ENCODE measurements around the gene CNTNAP2. TPM values are rescaled to one million over a fixed set of nuclear protein-coding genes. Genes with fewer than 3 reads are reported as not detected.
"Not testable (repeated sequence)": the region's sequence is repeated elsewhere in the genome, so short reads cannot be mapped to it uniquely, and the experiment has no call there.

Gene CNTNAP2
- total RNA-seq, 2 donors from 2014 or later, result not detected

DNA sequence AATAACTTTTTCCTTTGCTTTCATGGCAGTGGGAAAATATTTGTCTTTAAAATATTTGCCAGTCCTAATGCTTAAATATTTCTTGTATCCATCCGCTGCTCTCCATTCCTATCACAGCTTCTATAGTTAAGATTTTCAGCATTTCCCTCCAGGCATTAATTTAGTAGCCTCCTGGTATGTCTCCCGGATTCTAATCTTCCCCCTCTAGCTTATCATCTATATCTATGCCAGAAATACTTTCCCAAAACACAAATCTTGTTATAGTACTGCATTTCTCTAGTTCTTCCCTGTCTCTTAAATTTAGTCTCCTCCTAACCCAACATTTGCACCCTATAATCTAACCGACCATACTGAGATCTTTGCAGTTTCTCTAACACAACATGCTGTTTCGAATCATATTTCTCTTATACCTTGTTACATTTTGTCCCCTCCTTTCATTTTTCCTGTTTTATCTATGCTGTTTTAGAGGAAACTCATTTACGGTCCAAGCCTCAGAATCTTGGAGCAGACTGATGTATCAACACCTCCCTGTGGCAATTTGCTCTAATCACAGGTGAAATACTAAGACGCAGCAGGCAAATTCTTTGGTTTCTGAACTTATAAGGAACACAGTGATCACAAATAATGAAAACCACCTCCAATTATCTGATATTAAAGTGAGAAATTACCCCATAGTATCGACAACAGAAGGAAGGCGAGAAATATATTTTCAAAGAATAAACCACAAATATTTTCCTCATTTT, 10.3 kb downstream of the CNTNAP2 start:
- no peaks in the 10 kb centered on the region for H3K4me1 Mint-ChIP-seq
- no peak overlapping the region for H3K4me3 Mint-ChIP-seq
- no peak for ATAC-seq (replicated peaks)
- no peaks in the 10 kb centered on the region for H3K36me3 Mint-ChIP-seq (ENCODE audit: low read depth)
- no peaks in the 10 kb centered on the region for H3K27me3 Mint-ChIP-seq
- H3K9me3 Mint-ChIP-seq, result peaks cover 6% of the 10 kb centered on the region
- no peak overlapping the region for H3K27ac Mint-ChIP-seq

DNA sequence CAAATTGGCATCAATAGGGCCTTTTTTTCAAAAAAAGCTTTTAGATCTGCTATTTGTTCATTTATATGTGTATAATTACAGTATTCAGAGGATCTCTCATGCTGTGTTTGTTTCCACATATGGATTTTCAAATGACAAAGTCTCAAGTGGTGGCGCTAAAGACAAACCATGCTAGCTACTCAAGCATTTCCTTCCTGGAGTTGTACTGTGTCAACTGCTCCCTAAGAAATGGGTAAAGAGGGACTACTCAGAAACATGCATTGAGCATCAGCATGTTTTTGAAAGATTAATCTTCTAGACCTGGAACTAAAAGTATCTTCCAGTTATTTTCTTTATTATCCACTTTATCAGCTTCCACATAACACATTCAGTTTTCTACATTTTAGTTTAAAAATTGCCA, 12.7 kb downstream of the CNTNAP2 start:
- no peaks in the 10 kb centered on the region for H3K27me3 Mint-ChIP-seq
- no peaks in the 10 kb centered on the region for H3K36me3 Mint-ChIP-seq (ENCODE audit: low read depth)
- H3K27ac Mint-ChIP-seq, result no peak overlapping the region
- peaks cover 8% of the 10 kb centered on the region for H3K9me3 Mint-ChIP-seq
- H3K4me3 Mint-ChIP-seq, result no peak overlapping the region
- no peaks in the 10 kb centered on the region for H3K4me1 Mint-ChIP-seq
- no peak for ATAC-seq (replicated peaks)

DNA sequence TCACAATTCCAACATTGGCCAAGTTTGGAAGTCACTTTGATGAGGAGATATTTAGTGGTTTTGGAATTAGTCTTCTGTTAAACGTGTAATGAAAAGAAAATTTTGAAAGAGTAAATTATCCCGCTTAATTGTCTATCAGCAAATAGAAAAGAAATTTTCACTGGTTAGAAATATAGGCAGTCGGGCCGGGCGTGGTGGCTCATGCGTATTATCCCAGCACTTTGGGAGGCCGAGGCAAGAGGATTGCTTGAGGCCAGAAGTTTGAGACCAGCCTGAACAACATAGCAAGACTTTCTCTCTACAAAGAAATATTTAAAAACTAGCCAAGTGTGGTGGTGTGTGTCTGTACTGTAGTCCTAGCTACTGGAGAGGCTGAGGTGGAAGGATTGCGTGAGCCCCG, 13.4 kb downstream of the CNTNAP2 start:
- ATAC-seq (replicated peaks), result no peak
- H3K27me3 Mint-ChIP-seq, result no peaks in the 10 kb centered on the region
- no peak overlapping the region for H3K27ac Mint-ChIP-seq
- H3K4me3 Mint-ChIP-seq, result no peak overlapping the region
- no peaks in the 10 kb centered on the region for H3K36me3 Mint-ChIP-seq (ENCODE audit: low read depth)
- H3K9me3 Mint-ChIP-seq, result peaks cover 8% of the 10 kb centered on the region
- H3K4me1 Mint-ChIP-seq, result no peaks in the 10 kb centered on the region

DNA sequence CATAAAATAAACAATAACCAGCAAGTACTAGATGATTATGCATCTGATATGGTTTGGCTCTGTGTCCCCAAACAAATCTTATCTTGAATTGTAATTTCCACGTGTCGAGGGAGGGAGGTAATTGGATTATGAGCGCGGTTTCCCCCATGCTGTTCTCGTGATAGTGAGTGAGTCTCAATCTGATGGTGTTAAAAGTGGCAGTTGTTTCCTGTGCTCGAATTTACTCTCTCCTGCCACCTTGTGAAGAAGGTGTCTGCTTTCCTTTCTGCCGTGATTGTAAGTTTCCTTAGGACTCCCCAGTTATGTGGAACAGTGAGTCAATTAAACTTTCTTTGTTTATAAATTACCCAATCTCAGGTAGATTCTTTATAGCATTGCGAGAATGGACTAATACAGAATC, 15.1 kb downstream of the CNTNAP2 start:
- Mint-ChIP-seq H3K27me3 (no peaks in the 10 kb centered on the region), H3K4me1 (no peaks in the 10 kb centered on the region), H3K4me3 (no peak overlapping the region), H3K9me3 (peaks cover 8% of the 10 kb centered on the region), H3K27ac (no peak overlapping the region), H3K36me3 (ENCODE audit: low read depth) (no peaks in the 10 kb centered on the region)
- no peak for ATAC-seq (replicated peaks)

DNA sequence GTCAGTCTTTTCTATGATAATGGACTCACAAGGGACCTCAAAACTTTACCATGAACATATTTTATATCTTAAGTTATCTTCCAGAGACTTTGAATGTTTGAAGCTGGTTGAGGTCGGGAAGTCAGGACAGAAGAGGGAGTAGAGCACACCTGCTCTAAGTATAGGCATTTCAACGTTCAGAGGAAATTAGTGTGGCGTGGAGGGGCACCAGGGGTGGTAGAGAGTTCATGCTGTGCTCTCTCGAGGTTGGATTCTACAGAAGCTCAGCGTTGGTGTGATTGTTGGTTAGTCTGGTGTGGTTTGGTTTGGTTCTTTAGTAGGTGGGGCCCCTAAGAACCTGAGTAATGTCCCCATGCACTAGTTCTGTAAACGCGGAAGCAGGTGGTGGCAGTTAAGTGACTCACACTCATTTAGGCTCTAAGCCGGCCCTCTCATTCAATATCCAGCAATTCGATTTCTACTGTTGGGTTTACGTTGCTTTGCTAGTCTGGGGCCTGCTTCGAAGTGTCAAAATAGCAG, 19.8 kb downstream of the CNTNAP2 start:
- no peaks in the 10 kb centered on the region for H3K4me1 Mint-ChIP-seq
- H3K9me3 Mint-ChIP-seq, result peaks cover 9% of the 10 kb centered on the region
- no peaks in the 10 kb centered on the region for H3K27me3 Mint-ChIP-seq
- ATAC-seq (replicated peaks), result no peak
- no peak overlapping the region for H3K27ac Mint-ChIP-seq
- no peaks in the 10 kb centered on the region for H3K36me3 Mint-ChIP-seq (ENCODE audit: low read depth)
- H3K4me3 Mint-ChIP-seq, result no peak overlapping the region

DNA sequence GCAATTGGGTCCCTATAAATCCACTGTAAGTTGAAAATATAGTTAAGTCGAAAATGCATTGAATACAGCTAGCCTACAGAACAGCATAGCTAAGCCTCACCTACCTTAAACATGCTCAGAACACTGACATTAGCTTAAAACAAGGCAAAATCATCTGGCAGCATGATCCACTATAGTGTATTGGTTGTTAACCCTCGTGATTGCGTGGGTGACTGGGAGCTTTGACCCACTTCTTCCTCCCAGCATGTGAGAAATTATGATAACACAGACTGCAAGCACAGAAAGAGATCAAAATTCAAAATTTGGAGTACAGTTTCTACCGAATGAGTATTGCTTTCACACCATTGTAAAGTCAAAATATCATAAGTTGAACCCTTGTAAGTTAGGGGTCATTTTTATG, 22.3 kb downstream of the CNTNAP2 start:
- H3K27me3 Mint-ChIP-seq, result no peaks in the 10 kb centered on the region
- no peak overlapping the region for H3K4me3 Mint-ChIP-seq
- H3K4me1 Mint-ChIP-seq, result no peaks in the 10 kb centered on the region
- no peak overlapping the region for H3K27ac Mint-ChIP-seq
- peaks cover 6% of the 10 kb centered on the region for H3K9me3 Mint-ChIP-seq
- no peaks in the 10 kb centered on the region for H3K36me3 Mint-ChIP-seq (ENCODE audit: low read depth)
- no peak for ATAC-seq (replicated peaks)

DNA sequence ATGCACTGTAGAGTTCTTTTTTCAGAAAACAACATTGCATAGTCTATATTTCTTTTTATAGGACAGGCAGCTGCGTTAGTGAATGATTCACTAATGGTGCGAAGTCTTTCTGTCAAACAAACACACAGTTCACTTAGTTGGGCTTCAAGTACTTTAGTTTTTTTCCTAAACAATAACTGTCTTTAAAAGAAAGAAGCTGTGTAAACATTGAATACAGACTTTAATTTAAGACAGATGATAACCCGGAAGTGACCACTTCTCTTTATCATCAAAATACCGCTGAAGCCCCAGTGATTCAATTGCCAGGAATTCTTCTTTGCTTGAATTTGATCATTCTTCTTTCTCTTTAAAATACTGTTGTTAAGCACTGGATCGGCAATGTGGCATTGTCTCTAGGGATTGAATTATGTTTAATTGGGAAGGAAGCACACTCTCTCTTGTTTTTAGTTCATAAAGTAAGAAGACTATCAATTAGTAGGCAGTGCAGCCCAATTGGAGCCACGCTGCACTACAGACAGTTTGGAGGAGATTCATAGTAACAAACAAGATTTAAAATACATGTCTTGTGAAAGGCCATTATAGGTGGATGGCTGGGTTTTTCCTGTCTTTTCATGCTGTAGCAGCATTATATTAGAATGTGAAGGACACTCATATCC, 30.4 kb downstream of the CNTNAP2 start:
- Mint-ChIP-seq H3K4me3 (no peak overlapping the region), H3K36me3 (ENCODE audit: low read depth) (no peaks in the 10 kb centered on the region), H3K27ac (no peak overlapping the region), H3K4me1 (no peaks in the 10 kb centered on the region), H3K27me3 (no peaks in the 10 kb centered on the region), H3K9me3 (peaks cover 9% of the 10 kb centered on the region)
- ATAC-seq (replicated peaks), result no peak

DNA sequence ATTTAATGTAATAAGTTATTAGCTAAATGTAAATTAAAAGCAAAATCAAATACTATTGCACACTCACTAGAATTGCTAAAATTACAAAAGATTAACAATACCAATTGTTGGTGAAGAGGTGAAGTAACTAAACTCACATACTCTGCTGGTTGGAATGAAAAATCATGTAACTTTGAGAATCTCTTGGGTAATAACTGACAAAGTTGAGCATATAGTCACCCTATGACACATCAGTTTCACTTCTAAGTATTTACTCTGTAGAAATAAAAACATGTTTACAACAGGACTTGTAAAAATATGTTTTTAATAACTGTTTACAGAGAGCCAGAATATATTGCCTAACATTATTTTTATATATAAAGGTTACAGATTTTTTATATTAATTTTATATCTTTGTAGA, 33.6 kb downstream of the CNTNAP2 start:
- no peak for ATAC-seq (replicated peaks)
- Mint-ChIP-seq H3K9me3 (peaks cover 5% of the 10 kb centered on the region), H3K4me1 (no peaks in the 10 kb centered on the region), H3K4me3 (no peak overlapping the region), H3K36me3 (ENCODE audit: low read depth) (no peaks in the 10 kb centered on the region), H3K27me3 (no peaks in the 10 kb centered on the region), H3K27ac (no peak overlapping the region)

DNA sequence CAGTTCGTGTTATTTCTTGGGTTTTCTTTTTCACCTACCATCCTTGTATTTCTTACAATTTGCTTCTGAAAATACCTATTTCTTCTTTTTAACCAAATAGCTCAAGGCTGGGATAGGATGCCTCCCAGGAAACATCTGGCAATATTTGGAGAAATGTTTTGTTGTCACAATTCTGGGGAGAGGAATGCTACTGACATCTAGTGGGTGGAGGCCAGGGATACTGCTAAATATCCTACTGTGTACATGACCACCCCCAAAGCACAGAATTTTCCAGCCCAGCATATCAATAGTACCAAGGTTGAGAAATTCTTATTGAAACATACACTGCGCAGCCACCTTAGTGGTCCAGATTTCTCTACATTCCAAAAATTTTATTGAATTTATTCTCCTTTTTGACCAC, 55.5 kb downstream of the CNTNAP2 start:
- H3K36me3 Mint-ChIP-seq (ENCODE audit: low read depth), result no peaks in the 10 kb centered on the region
- H3K27me3 Mint-ChIP-seq, result no peaks in the 10 kb centered on the region
- no peaks in the 10 kb centered on the region for H3K4me1 Mint-ChIP-seq
- H3K9me3 Mint-ChIP-seq, result peaks cover 11% of the 10 kb centered on the region
- H3K27ac Mint-ChIP-seq, result no peak overlapping the region
- no peak overlapping the region for H3K4me3 Mint-ChIP-seq
- no peak for ATAC-seq (replicated peaks)

DNA sequence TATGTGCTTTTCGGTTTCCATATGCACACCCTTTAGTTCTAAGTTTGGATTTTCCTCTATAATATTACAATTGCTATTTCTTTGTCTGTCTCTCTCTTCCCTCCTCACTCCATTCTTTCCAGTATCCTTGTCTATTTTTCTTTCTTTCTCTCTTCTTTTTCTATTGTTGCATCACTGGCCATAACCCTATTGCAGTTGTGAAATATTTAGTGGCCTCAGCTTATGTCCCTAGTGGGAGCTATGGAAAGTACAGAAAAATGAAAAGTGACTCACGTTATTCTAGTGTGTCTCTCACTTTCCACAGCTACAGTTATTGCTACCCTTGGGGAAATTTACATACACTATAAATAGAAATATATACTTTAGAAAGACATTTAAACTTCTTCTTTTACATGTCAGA, 59.1 kb downstream of the CNTNAP2 start:
- Mint-ChIP-seq H3K4me1 (no peaks in the 10 kb centered on the region), H3K9me3 (peaks cover 3% of the 10 kb centered on the region), H3K36me3 (ENCODE audit: low read depth) (no peaks in the 10 kb centered on the region), H3K27me3 (no peaks in the 10 kb centered on the region), H3K27ac (no peak overlapping the region), H3K4me3 (no peak overlapping the region)
- ATAC-seq (replicated peaks), result no peak

DNA sequence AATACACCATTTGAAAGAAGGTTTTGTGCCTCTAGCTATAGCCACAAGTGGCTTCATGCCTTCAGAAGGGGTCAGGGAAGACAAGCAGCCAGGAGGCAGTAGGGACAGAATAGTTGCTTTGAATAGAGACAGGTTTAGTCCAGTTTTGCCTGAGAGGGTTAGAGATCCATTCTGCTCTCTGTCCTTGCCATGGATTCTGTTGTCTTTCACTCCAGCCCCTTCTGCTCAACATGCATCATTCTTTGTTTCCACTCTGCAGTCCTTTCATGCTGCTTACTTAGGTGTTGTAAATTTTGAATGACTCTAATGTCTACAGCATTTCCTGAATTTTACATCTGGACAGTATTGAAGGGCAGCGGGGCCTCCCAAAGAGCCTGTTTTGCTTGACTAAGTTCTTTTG, 60.3 kb downstream of the CNTNAP2 start:
- no peak overlapping the region for H3K27ac Mint-ChIP-seq
- no peaks in the 10 kb centered on the region for H3K27me3 Mint-ChIP-seq
- no peaks in the 10 kb centered on the region for H3K36me3 Mint-ChIP-seq (ENCODE audit: low read depth)
- H3K4me1 Mint-ChIP-seq, result no peaks in the 10 kb centered on the region
- ATAC-seq (replicated peaks), result no peak
- peaks cover 3% of the 10 kb centered on the region for H3K9me3 Mint-ChIP-seq
- H3K4me3 Mint-ChIP-seq, result no peak overlapping the region

DNA sequence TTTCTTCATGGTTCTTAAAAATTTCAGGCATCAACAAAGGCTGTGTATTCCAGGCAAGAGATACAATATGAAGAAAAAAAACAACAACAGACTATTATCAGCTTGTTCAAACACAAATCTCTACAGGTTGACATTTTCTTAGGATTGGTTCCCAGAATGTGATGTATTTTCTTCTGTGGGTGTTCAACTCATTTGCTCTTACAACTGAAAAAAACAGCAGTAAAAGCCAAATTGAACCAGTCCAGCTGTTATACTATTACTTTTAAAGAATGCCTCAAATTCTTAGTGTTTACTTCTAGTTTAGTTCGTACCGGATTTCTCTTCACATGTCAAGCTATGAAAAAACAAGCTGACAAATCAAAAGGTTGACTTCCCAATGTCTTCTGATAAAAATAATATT, 60.7 kb downstream of the CNTNAP2 start:
- Mint-ChIP-seq H3K4me1 (no peaks in the 10 kb centered on the region), H3K27ac (no peak overlapping the region), H3K36me3 (ENCODE audit: low read depth) (no peaks in the 10 kb centered on the region), H3K27me3 (no peaks in the 10 kb centered on the region), H3K4me3 (no peak overlapping the region), H3K9me3 (peaks cover 3% of the 10 kb centered on the region)
- no peak for ATAC-seq (replicated peaks)

DNA sequence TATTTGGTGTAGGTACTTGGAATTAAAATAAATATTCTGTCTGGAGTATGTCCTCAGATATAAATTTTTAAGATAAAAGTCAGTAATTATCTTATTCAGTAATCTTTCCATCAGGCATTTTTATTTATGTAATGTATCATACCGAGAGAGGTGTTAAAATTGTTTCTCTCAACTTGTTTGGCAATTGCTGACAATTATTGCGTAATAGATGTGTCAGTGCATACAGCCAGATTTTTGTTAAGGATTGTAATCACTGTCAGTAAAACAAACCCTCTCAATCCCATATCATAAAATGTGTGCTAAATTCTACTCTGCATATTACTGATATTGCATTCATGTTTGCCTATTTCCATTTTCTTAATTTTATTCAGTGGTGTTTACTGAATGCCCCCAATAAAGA, 69.2 kb downstream of the CNTNAP2 start:
- Mint-ChIP-seq H3K27ac (no peak overlapping the region), H3K4me3 (no peak overlapping the region), H3K4me1 (no peaks in the 10 kb centered on the region), H3K27me3 (no peaks in the 10 kb centered on the region), H3K9me3 (peaks cover 13% of the 10 kb centered on the region), H3K36me3 (ENCODE audit: low read depth) (no peaks in the 10 kb centered on the region)
- no peak for ATAC-seq (replicated peaks)

DNA sequence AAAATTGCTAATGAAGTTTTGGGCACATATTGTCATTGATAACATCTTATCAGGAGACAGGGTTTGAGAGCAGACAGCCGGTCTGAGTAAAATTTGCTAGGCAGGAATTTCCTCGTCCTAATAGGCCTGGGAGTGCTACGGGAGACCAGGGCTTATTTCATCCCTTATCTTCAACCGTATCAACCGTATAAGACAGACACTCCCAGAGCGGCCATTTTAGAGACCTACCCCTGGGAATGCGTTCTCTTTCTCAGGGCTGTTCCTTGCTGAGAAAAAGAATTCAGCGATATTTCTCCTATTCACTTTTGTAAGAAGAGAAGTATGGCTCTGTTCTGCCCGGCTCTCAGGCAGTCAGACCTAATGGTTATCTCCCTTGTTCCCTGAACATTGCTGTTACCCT, 74.8 kb downstream of the CNTNAP2 start:
- not testable (repeated sequence) for H3K4me3 Mint-ChIP-seq; ATAC-seq (replicated peaks); H3K36me3 Mint-ChIP-seq (ENCODE audit: low read depth); H3K27ac Mint-ChIP-seq; H3K4me1 Mint-ChIP-seq; H3K27me3 Mint-ChIP-seq
- H3K9me3 Mint-ChIP-seq, result peaks cover 16% of the 10 kb centered on the region

DNA sequence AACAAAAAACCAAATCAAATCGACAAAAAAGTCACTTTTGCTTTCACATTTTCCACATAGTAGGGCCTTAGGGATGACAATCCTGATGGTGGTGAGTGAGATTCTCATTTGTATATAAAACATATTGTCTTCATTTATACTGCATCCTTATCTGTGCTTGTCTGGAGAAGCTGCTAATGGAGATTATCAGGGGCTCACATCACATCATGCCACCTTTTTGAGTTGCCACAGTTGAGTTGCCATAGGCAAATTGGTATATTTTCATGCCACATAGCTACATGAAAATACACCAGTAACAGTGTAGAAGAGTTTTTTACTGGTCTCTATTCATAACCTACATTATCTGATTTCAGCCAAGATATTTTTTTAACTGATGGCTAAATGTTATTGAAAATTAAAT, 85.3 kb downstream of the CNTNAP2 start:
- Mint-ChIP-seq H3K9me3 (peaks cover 5% of the 10 kb centered on the region), H3K27me3 (no peaks in the 10 kb centered on the region), H3K4me3 (no peak overlapping the region), H3K27ac (no peak overlapping the region), H3K4me1 (no peaks in the 10 kb centered on the region), H3K36me3 (ENCODE audit: low read depth) (no peaks in the 10 kb centered on the region)
- no peak for ATAC-seq (replicated peaks)

Data from activated T-helper 17 cell treated with anti-CD3 and anti-CD28 coated beads, Interleukin-2, amount 50 U/mL, for 72 hours (primary cell).